Stimulated activated CD8-positive, alpha-beta memory T cell treated with anti-CD3 and anti-CD28 coated beads, Interleukin-4, amount 100 ng/mL, for 4 hours (primary cell): Measurements from ENCODE around the gene FAM222B.

Experiments
- DNase-seq, 2 donors: peaks; one replicate each; pipeline ENCODE4 v3.0.0-alpha.2; 2020; ENCODE audit warnings: low read depth in 2 of 2, low spot score in 1 of 2

FAM222B gene

GRCh38 chr17:28715217-28715616, 127.4 kb downstream of the FAM222B start:
- no peak for DNase-seq

DNA sequence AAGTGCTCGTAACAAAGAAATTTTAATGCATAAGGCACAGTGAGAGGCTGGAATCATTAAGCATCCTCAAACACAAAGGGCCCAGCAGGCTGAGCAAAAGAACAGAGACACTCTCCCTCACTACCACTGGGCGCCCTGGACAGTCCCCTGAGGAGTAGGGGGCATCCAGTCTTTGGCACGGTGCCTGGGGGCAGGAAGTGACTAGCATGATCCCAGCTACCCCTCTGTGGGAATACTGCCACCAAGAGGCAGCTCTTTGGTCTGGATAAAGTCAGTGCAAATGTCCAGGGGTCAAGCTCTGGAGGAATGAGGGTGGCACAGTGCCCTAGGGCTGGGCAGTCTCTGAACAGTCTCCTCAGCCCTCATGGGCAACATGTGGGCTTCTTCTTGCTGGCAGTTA, 128.3 kb downstream of the FAM222B start:
- DNase-seq: no peak

GRCh38 chr17:28712705-28713415, 129.7 kb downstream of the FAM222B start:
- no peak for DNase-seq

DNA sequence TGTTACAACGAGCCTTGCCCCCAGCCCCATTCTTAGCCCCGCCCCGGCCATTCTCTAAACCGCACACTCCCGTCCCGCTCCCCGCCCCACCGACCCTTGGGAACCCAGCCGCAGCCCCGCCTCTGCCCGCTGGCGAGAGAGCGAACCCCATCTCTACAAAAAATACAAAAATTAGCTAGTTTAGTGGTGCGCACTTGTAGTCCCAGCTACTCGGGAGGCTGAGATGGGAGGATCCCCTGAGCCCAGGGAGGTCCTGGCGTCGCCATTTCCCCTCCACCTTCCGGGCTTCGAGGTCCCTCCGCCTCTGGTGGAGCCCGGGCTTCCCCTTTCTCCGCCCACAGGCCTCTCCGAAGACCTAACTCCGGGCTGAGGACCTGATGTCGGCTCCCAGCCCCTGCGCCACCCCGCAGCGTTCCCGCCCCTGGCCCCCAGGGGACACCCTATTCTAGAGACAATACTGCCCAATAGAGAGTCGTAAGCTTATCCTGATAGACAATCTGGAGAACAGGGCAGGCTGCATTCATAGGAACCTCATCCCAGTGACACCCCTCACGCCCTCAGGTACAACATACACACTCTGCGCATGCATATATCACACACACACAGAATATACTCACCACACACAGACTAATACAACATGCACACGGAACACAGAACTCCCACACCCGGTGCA, 130.4 kb downstream of the FAM222B start:
- DNase-seq: no peak

GRCh38 chr17:28711723-28712031, 130.9 kb downstream of the FAM222B start, which contains the start of gene PROCA1:
TSS of gene PROCA1 (minus strand) at chr17:28711888. CDS start at chr17:28711660, 228 bp downstream.
- DNase-seq: no peak

DNA sequence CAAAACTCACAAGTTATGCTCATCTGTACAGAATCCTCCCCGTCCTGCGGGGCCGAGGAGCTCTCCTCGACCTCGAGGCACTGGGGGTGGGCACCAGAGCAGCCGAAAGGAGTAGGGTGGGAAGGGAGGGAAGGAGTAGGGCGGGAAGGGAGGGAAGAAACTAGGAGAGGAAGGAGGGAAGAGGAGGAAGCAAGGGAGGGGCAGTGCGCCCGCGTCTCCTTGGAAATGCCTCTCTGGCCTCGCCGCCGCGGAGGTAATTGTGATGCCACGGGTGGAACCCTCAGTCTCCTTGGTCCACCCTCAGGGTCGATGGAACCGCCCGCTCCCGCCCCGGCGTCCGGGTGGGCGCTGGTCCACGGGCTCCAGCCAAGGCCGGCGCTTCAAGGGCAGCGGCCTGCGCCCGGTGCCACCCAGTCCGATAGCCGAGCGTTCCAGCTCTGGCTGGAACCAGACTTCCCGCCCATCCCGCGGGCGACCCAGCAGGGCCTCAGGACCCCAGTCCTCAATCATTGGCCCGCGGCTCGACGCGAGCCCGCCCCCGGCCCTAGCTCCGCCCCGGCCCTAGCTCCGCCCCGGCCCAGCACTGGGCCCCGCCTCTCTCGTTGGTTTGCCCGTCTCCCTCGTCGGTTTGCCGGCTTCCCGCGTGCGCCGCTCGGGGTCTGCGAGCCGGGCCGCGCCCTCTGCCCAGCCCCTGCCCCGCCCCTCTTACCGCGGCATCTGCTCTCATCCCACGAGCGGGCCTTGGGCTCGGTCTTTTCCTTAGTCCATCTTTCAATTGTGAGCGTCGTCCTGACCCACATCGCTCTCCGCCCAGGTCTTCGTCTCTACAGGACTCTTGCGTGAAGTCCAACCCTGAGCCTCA, 131.5 kb downstream of the FAM222B start:
- peak; percentile 76 to 78 for DNase-seq

DNA sequence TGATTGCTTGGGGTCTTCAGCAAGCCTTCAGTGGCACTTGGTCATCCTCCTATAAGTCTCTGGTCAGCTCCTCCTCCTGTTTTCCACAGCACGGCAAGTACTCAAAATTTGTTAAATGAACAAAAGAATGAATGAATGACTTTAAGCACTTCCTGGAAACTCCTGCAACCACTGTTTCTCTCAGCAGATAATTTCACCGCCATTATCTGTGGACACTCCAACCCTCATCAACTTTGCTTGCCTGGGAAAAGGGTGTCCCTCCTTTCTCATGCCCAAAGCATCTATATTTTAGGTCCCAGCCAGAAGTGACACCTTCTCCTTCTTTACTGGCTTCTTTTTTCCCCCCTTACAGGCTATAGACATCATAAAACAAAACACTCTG, 135.3 kb downstream of the FAM222B start:
- DNase-seq: no peak

- DNase-seq: no peak
Observed at GRCh38 chr17:28706471-28707338, 135.9 kb downstream of the FAM222B start.
